ENCODE data around the gene SERPINA5.

- TF ChIP-seq CTCF (IDR thresholded peaks at IDR 0.05) (no peak), POLR2A (IDR thresholded peaks at IDR 0.05) (no peak)
Measured at GRCh38 chr14:94623856-94624499, 42.8 kb downstream of the SERPINA5 start.

All from lower leg skin (tissue), 3 donors.